HEK293 (cell line): Measurements from ENCODE around the gene SH2B2.

Experiments
- CTCF ChIA-PET: fragments of 350-600 bp; formaldehyde crosslinking; extraction: SDS; loops from one replicate; lab custom pipeline; 2021; ENCODE audit warnings: antibody characterized with exemption; lab: Yijun Ruan, JAX
- POLR2A ChIA-PET: fragments of 300-600 bp; formaldehyde crosslinking; extraction: SDS; loops from one replicate; lab custom pipeline; 2020; ENCODE audit warnings: antibody characterized with exemption, inconsistent platforms; lab: Yijun Ruan, JAX
- H3K27ac ChIP-seq: fragments of 200-500 bp; sonication (Bioruptor generic); 2 replicates; pipeline ENCODE4 v1.5.1; 2014; ENCODE audit warnings: low read depth, low read length, control low read depth, inconsistent platforms; ENCODE audit errors: extremely low read depth
- H3K36me3 ChIP-seq, 2 experiments: fragments of 200-500 bp in 1 of 2; sonication (Bioruptor generic) in 1 of 2; 1 replicate in 1 of 2; 2 replicates in 1 of 2; pipeline ENCODE4 v1.5.1; 2014 to 2017; ENCODE audit warnings: inconsistent platforms in 2 of 2, low read length in 2 of 2; ENCODE audit not compliant: control insufficient read depth in 2 of 2, insufficient read depth in 1 of 2
- H3K4me1 ChIP-seq: fragments of 200-500 bp; sonication (Bioruptor generic); 2 replicates; pipeline ENCODE4 v1.5.1; 2014; ENCODE audit warnings: mild to moderate bottlenecking, low read length, inconsistent platforms; ENCODE audit not compliant: control insufficient read depth, insufficient read depth
- H3K4me3 ChIP-seq: 2 replicates; pipeline ENCODE4 v1.5.1; 2011; ENCODE audit warnings: low read depth, mild to moderate bottlenecking, control low read depth, low read length, moderate library complexity
- H3K9me3 ChIP-seq: fragments of 200-500 bp; sonication (Bioruptor generic); 2 replicates; pipeline ENCODE4 v1.5.1; 2014; ENCODE audit warnings: low read depth, low read length, inconsistent platforms; ENCODE audit not compliant: control insufficient read depth, insufficient read depth
- CTCF ChIP-seq: fragments of 450-650 bp; formaldehyde crosslinking; IDR thresholded peaks from 2 replicates; pipeline ENCODE4 v1.5.1; 2016; ENCODE audit warnings: missing biosample characterization, missing genetic modification characterization
- EGR2 ChIP-seq: fragments of 450-650 bp; formaldehyde crosslinking; IDR thresholded peaks from 2 replicates; pipeline ENCODE4 v1.5.1; 2016; ENCODE audit warnings: low read depth, missing biosample characterization, missing genetic modification characterization
- GLI2 ChIP-seq: fragments of 450-650 bp; formaldehyde crosslinking; IDR thresholded peaks from 2 replicates; pipeline ENCODE4; 2017; ENCODE audit warnings: missing biosample characterization, missing genetic modification characterization, low read depth, borderline replicate concordance
- GLI4 ChIP-seq: fragments of 450-650 bp; formaldehyde crosslinking; IDR thresholded peaks from 2 replicates; pipeline ENCODE4 v1.5.1; 2016; ENCODE audit warnings: missing biosample characterization, missing genetic modification characterization
- HOXA7 ChIP-seq: sonication (generic); formaldehyde crosslinking; IDR thresholded peaks from 2 replicates; pipeline ENCODE4 v1.8.1; 2022; ENCODE audit warnings: missing genetic modification reagents, borderline replicate concordance
- OSR2 ChIP-seq: fragments of 450-650 bp; formaldehyde crosslinking; IDR thresholded peaks from 2 replicates; pipeline ENCODE4 v1.5.1; 2016; ENCODE audit warnings: missing biosample characterization, missing genetic modification characterization
- SCRT1 ChIP-seq: fragments of 450-650 bp; formaldehyde crosslinking; IDR thresholded peaks from 2 replicates; pipeline ENCODE4 v1.5.1; 2016; ENCODE audit warnings: missing biosample characterization, missing genetic modification characterization, borderline replicate concordance
- WT1 ChIP-seq: fragments of 450-650 bp; formaldehyde crosslinking; IDR thresholded peaks from 2 replicates; pipeline ENCODE4 v1.5.1; 2016; ENCODE audit warnings: missing biosample characterization, missing genetic modification characterization
- ZBTB6 ChIP-seq: fragments of 450-650 bp; formaldehyde crosslinking; IDR thresholded peaks from 2 replicates; pipeline ENCODE4 v1.5.1; 2017; ENCODE audit warnings: missing biosample characterization, missing genetic modification characterization
- ZNF274 ChIP-seq, 2 experiments: fragments of 200-500 bp in 1 of 2; fragments of 450-650 bp in 1 of 2; sonication (Bioruptor generic) in 1 of 2; formaldehyde crosslinking in 1 of 2; IDR thresholded peaks; 2 replicates each; pipeline versions ENCODE4 v1.5.1 to v1.6.1; 2014 to 2016; ENCODE audit warnings: borderline replicate concordance in 1 of 2, inconsistent platforms in 1 of 2, low read length in 1 of 2, missing biosample characterization in 1 of 2, missing genetic modification characterization in 1 of 2
- ZNF324 ChIP-seq: fragments of 450-650 bp; formaldehyde crosslinking; IDR thresholded peaks from 2 replicates; pipeline ENCODE4 v1.5.1; 2016; ENCODE audit warnings: missing biosample characterization, missing genetic modification characterization
- ZNF416 ChIP-seq: fragments of 450-650 bp; formaldehyde crosslinking; IDR thresholded peaks from 2 replicates; pipeline ENCODE4 v1.5.1; 2016; ENCODE audit warnings: missing biosample characterization, missing genetic modification characterization
- ZNF501 ChIP-seq: fragments of 450-650 bp; formaldehyde crosslinking; IDR thresholded peaks from 2 replicates; pipeline ENCODE4 v1.5.1; 2016; ENCODE audit warnings: missing biosample characterization, missing genetic modification characterization
- ZNF510 ChIP-seq: fragments of 450-650 bp; formaldehyde crosslinking; IDR thresholded peaks from 2 replicates; pipeline ENCODE4 v1.5.1; 2018; ENCODE audit warnings: mild to moderate bottlenecking, missing genetic modification characterization, missing biosample characterization; ENCODE audit not compliant: insufficient replicate concordance
- ZNF544 ChIP-seq: fragments of 450-650 bp; formaldehyde crosslinking; IDR thresholded peaks from 2 replicates; pipeline ENCODE4 v1.5.0; 2017; ENCODE audit warnings: missing biosample characterization, missing genetic modification characterization
- ZNF555 ChIP-seq: fragments of 450-650 bp; formaldehyde crosslinking; conservative IDR thresholded peaks from 2 replicates; pipeline ENCODE4 v1.5.1; 2017; ENCODE audit warnings: missing biosample characterization, mild to moderate bottlenecking, missing genetic modification characterization, inconsistent platforms
- ZNF596 ChIP-seq: fragments of 450-650 bp; IDR thresholded peaks from 2 replicates; pipeline ENCODE4 v1.5.0; 2018; ENCODE audit warnings: missing biosample characterization, mild to moderate bottlenecking, missing genetic modification characterization, moderate library complexity
- ZNF658 ChIP-seq: fragments of 450-650 bp; formaldehyde crosslinking; IDR thresholded peaks from 2 replicates; pipeline ENCODE4; 2016; ENCODE audit warnings: missing biosample characterization, missing genetic modification characterization
- ZNF747 ChIP-seq: fragments of 450-650 bp; formaldehyde crosslinking; IDR thresholded peaks from 2 replicates; pipeline ENCODE4 v1.5.1; 2016; ENCODE audit warnings: missing biosample characterization, missing genetic modification characterization
- ZSCAN23 ChIP-seq: fragments of 450-650 bp; formaldehyde crosslinking; IDR thresholded peaks from 2 replicates; pipeline ENCODE4 v1.5.1; 2016; ENCODE audit warnings: missing biosample characterization, missing genetic modification characterization
- TF ChIP-seq, protein P1 (sequence below): fragments of 450-650 bp; formaldehyde crosslinking; IDR thresholded peaks from 2 replicates; pipeline ENCODE4 v1.5.1; 2016; ENCODE audit warnings: missing biosample characterization, missing genetic modification characterization
- TF ChIP-seq, protein P2 (sequence below): fragments of 450-650 bp; formaldehyde crosslinking; IDR thresholded peaks from 2 replicates; pipeline ENCODE4 v1.5.1; 2016; ENCODE audit warnings: missing biosample characterization, missing genetic modification characterization

SH2B2 gene

GRCh38 chr7:102254521-102254920 is 32.1 kb upstream of the SH2B2 start:
- CTCF ChIA-PET, result no interaction called here
- POLR2A ChIA-PET, result no interaction called here
- Histone ChIP-seq H3K9me3 (no peaks in the 10 kb centered on the region), H3K27ac (no peak overlapping the region), H3K4me1 (no peaks in the 10 kb centered on the region), H3K36me3 (no peaks in the 10 kb centered on the region), H3K4me3 (no peak overlapping the region)
- TF ChIP-seq, protein P1, sequence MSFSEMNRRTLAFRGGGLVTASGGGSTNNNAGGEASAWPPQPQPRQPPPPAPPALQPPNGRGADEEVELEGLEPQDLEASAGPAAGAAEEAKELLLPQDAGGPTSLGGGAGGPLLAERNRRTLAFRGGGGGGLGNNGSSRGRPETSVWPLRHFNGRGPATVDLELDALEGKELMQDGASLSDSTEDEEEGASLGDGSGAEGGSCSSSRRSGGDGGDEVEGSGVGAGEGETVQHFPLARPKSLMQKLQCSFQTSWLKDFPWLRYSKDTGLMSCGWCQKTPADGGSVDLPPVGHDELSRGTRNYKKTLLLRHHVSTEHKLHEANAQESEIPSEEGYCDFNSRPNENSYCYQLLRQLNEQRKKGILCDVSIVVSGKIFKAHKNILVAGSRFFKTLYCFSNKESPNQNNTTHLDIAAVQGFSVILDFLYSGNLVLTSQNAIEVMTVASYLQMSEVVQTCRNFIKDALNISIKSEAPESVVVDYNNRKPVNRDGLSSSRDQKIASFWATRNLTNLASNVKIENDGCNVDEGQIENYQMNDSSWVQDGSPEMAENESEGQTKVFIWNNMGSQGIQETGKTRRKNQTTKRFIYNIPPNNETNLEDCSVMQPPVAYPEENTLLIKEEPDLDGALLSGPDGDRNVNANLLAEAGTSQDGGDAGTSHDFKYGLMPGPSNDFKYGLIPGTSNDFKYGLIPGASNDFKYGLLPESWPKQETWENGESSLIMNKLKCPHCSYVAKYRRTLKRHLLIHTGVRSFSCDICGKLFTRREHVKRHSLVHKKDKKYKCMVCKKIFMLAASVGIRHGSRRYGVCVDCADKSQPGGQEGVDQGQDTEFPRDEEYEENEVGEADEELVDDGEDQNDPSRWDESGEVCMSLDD (tag by site-specific recombination), result no peak
- TF ChIP-seq CTCF, result no peak
- no peak for TF ChIP-seq OSR2 (tag by site-specific recombination)
- TF ChIP-seq ZNF555 (tag by site-specific recombination), result no peak
- no peak for TF ChIP-seq EGR2 (tag by site-specific recombination)
- no peak for TF ChIP-seq ZNF747 (tag by site-specific recombination)
- TF ChIP-seq GLI4 (tag by site-specific recombination), result no peak
- TF ChIP-seq ZNF510 (tag by site-specific recombination), result no peak
- no peak for TF ChIP-seq ZNF596 (tag by site-specific recombination)
- TF ChIP-seq ZNF324 (tag by site-specific recombination), result no peak
- TF ChIP-seq WT1 (tag by site-specific recombination), result no peak
- TF ChIP-seq, protein P2, sequence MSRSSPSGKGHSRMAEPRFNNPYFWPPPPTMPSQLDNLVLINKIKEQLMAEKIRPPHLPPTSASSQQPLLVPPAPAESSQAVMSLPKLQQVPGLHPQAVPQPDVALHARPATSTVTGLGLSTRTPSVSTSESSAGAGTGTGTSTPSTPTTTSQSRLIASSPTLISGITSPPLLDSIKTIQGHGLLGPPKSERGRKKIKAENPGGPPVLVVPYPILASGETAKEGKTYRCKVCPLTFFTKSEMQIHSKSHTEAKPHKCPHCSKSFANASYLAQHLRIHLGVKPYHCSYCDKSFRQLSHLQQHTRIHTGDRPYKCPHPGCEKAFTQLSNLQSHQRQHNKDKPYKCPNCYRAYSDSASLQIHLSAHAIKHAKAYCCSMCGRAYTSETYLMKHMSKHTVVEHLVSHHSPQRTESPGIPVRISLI, result no peak
- TF ChIP-seq GLI2 (tag by site-specific recombination), result no peak
- no peak for TF ChIP-seq ZNF501 (tag by site-specific recombination)
- TF ChIP-seq, all 188 proteins: peak for 0

GRCh38 chr7:102255501-102255900 is 31.2 kb upstream of the SH2B2 start:
- Histone ChIP-seq H3K4me1 (no peaks in the 10 kb centered on the region), H3K9me3 (no peaks in the 10 kb centered on the region), H3K27ac (no peak overlapping the region), H3K4me3 (no peak overlapping the region), H3K36me3 (no peaks in the 10 kb centered on the region)
- ChIA-PET CTCF (interaction anchor here (0.9 kb wide), 1 partner anchor 17 kb away, joined by 6 read pairs; no protein-coding TSS in a partner anchor), POLR2A (no interaction called here)
- TF ChIP-seq ZNF274 (IDR thresholded peaks at IDR 0.05; ENCODE audit: low read length), result no peak
- no peak for TF ChIP-seq ZNF274 (tag by site-specific recombination; IDR thresholded peaks at IDR 0.05; ENCODE audit: borderline replicate concordance)
- TF ChIP-seq ZSCAN23 (tag by site-specific recombination), result no peak
- TF ChIP-seq ZNF658 (tag by site-specific recombination), result no peak
- TF ChIP-seq SCRT1 (tag by site-specific recombination), result no peak
- no peak for TF ChIP-seq HOXA7 (CRISPR knock-in tag)
- no peak for TF ChIP-seq ZNF544 (tag by site-specific recombination)
- no peak for TF ChIP-seq ZNF416
- no peak for TF ChIP-seq ZBTB6 (tag by site-specific recombination)
